IPS-18c (cell line): ENCODE measurements around the gene KIAA0825.
"Not testable (repeated sequence)": the region's sequence is repeated elsewhere in the genome, so short reads cannot be mapped to it uniquely, and the experiment has no call there.

Experiments
- H3K4me3 ChIP-seq: 2 replicates; pipeline ENCODE4 v1.7.0; 2013; ENCODE audit warnings: low read depth, mild to moderate bottlenecking, low read length, moderate library complexity; ENCODE audit not compliant: insufficient read depth
- H3K9me3 ChIP-seq: one replicate; pipeline ENCODE4 v1.6.1; 2013; ENCODE audit warnings: mild to moderate bottlenecking, low read length, moderate library complexity; ENCODE audit not compliant: control insufficient read depth, insufficient read depth

KIAA0825 gene

DNA sequence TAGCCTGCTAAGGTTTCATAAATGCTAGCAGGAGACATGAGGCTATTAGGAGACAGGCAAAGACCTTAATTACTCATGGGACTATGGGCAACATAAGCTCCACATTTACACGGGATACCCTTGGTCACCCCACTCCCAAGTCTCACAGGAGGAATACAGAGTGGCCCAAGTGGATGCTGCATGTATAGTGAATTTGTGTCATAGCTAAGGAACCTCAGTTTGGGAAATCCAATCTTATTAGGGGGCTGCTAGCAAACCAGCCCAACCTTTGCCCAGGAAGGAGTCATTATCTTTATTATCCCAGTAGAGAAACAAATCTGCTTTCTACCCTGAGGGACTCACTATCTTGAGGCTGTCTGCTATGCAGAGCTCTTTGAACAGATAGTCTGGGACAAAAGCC, 405.9 kb downstream of the KIAA0825 start:
- no peak overlapping the region for H3K4me3 ChIP-seq
- no peaks in the 10 kb centered on the region for H3K9me3 ChIP-seq

DNA sequence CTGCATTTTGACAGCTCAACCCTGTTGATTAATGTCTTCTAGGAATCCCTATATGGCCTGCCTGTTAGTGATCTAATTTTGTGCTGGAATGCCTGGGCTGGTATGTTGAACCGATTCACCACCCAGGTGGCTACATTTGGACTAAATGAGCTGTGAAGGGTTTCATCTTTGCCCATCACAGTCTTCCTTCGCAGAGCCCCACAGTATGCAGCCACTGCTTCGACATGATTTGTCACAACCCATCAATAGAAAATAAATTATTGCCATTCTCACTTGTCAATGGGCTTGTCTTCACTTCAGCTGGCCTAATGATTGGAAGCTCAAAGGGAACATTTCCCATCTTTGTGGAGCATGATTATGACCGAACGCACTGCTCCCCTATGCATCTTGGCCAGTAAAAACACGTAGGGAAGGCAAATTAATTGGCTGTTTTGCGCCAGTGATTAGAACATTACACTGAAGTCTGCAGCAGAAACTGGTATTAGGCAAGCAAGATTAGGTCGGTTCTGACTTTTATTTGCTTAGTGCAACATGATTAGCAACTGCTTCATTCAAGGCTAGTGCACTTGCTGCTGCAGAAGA, 408.5 kb downstream of the KIAA0825 start:
- Histone ChIP-seq H3K9me3 (no peaks in the 10 kb centered on the region), H3K4me3 (no peak overlapping the region)

DNA sequence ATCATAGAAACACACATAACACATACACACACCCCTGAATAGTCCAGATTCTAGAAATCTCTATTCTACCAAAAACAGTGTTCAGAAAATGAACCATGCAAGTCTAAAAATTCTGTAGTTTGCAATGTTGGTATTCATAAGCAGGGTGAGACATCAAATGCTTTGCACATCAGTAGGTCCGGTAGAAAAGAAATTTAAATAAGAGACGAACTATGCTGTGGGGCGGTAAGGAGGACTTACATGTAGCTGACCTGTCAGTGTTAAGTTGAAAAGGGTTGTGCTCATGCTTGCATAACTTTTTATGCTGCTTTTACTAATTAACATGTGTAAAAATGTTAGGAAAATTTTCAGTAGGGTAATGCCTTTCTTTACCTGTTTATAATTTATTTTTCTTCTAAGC, 409.1 kb downstream of the KIAA0825 start:
- Histone ChIP-seq H3K9me3 (no peaks in the 10 kb centered on the region), H3K4me3 (no peak overlapping the region)

GRCh38 chr5:94199566-94199965, 418.8 kb downstream of the KIAA0825 start:
- Histone ChIP-seq H3K4me3 (no peak overlapping the region), H3K9me3 (no peaks in the 10 kb centered on the region)

DNA sequence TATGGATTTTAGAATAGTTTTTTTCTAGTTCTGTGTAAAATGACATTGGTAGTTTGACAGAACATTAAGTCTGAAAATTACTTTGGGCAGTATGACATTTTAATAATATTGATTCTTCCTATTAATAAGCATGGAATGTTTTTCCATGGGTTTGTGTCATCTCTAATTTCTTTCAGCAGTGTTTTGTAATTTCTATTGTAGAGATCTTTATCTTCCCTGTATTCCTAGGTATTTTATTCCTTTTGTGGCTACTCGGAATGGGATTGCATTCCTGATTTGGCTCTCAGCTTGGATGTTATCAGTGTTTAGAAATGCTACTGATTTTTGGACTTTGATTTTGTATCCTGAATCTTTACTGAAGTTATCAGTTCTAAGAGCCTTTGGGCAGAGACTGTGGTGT, 420.4 kb downstream of the KIAA0825 start:
- H3K9me3 ChIP-seq, result no peaks in the 10 kb centered on the region
- H3K4me3 ChIP-seq, result no peak overlapping the region

DNA sequence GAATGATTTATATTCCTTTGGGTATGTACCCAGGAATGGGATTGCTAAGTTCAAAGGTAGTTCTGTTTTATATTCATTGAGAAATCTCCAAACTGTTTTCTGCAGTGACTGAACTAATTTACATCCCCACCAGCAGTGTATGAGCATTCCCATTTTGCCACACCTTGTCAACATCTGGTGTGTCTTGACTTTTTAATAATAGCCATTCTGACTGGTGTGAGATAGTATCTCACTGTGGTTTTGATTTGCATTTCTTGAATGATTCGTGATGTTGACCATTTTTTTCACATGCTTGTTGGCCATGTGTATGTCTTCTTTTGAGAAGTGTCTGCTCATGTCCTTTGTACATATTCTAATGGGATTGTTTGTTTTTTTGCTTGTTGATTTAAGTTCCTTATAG, 421.5 kb downstream of the KIAA0825 start:
- Histone ChIP-seq H3K4me3 (no peak overlapping the region), H3K9me3 (no peaks in the 10 kb centered on the region)

- H3K4me3 ChIP-seq, result no peak overlapping the region
- no peaks in the 10 kb centered on the region for H3K9me3 ChIP-seq
Observed at GRCh38 chr5:94192658-94193391, 425.6 kb downstream of the KIAA0825 start.

GRCh38 chr5:94191604-94192003, 426.8 kb downstream of the KIAA0825 start:
- no peak overlapping the region for H3K4me3 ChIP-seq
- no peaks in the 10 kb centered on the region for H3K9me3 ChIP-seq

DNA sequence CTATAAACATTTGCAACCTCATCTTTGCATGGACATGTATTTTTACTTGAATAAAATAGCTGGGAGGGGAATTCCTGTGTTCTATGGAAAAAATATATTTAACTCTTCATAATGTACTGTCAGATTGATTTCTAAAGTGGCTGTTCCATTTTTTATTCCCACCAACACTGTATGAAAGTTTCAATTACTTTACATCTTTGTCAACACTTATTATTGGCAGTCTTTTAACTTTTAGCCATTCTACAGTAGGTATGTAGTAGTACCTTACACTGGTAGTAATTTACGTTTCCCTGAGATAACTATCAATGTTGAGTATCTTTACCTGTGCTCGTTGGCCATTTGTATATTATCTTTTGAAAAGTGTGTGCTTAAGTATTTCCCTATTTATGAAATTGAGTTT, 429.7 kb downstream of the KIAA0825 start:
- no peak overlapping the region for H3K4me3 ChIP-seq
- no peaks in the 10 kb centered on the region for H3K9me3 ChIP-seq

DNA sequence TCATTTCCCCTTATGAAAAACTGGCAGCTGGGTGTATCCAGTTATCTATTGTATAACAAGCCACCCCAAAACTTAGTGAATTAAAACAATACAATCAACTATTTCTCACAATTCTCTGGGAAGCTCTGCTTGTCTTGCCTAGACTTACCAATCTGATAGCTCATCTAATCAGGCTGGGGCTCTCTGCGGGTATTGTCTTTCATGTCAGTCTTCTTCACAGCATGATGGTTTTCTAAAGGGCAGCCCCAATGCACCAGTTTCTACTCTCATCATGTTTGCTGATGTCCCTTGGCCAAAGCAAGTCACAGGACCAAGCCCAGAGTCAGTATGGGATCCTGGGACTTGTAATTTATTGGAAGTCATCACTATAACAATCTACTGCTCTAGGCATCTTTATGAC, 433.5 kb downstream of the KIAA0825 start:
- H3K4me3 ChIP-seq, result no peak overlapping the region

GRCh38 chr5:94181895-94182294, 436.5 kb downstream of the KIAA0825 start:
- no peak overlapping the region for H3K4me3 ChIP-seq

More for the DNA sequence above, 433.5 kb downstream of the KIAA0825 start:
- H3K9me3 ChIP-seq, result no peaks in the 10 kb centered on the region

GRCh38 chr5:94180761-94181160, 437.6 kb downstream of the KIAA0825 start:
- H3K4me3 ChIP-seq, result no peak overlapping the region

More at GRCh38 chr5:94181895-94182294, 436.5 kb downstream of the KIAA0825 start:
- no peaks in the 10 kb centered on the region for H3K9me3 ChIP-seq

DNA sequence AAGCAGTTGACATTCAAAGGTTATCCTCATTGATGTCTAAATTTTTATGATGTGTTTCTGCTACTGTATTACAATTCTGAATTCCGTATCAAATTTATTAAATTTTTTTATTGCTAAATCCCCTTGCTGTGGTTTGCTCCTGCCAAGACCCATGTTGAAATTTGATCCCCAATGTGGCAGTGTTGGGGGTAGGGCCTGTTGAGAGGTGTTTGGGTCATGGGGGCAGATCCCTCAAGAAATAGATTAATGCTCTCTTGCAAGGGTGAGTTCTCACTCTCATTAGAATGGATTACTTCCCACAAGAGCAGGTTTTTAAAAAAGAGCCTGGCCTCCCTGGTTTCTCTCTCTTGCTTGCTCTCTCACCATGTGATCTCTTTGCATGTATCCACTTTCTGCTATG, 442.5 kb downstream of the KIAA0825 start:
- H3K4me3 ChIP-seq, result no peak overlapping the region
- no peaks in the 10 kb centered on the region for H3K9me3 ChIP-seq

More at GRCh38 chr5:94180761-94181160, 437.6 kb downstream of the KIAA0825 start:
- H3K9me3 ChIP-seq, result no peaks in the 10 kb centered on the region

GRCh38 chr5:94174748-94175411, 443.5 kb downstream of the KIAA0825 start:
- Histone ChIP-seq H3K4me3 (no peak overlapping the region), H3K9me3 (no peaks in the 10 kb centered on the region)

DNA sequence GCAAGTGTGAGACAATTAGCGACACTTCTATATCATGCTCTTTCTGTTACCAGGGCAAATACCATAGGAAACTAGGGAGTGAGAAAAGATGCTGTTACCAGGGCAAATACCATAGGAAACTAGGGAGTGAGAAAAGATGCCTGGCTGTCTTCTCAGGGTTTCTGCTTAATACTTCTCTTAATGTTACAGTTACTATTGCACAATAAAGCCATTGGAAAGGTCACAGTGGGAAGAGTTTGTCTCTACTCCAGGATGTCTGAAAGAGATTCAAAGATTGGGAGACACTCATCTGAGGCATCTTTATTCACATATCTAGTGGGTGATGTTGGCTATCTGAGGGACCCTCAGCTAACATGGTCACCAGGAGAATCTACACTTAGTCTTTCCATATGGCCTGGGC, 445.3 kb downstream of the KIAA0825 start:
- no peaks in the 10 kb centered on the region for H3K9me3 ChIP-seq
- no peak overlapping the region for H3K4me3 ChIP-seq

DNA sequence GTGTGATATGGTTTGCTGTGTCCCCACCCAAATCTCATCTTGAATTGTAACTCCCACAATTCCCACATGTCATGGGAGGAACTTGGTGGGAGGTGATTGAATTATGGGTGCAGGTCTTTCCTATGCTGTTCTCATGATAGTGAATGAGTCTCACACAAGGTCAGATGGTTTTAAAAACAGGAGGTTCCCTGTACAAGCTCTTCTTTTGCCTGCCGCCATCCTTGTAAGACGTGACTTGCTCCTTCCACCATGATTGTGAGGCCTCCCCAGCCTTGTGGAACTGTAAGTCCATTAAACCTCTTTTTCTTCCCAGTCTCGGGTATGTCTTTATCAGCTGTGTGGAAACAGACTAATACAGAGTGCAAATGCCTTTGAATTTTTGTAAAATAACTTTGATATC, 447.3 kb downstream of the KIAA0825 start:
- H3K4me3 ChIP-seq, H3K9me3 ChIP-seq: not testable (repeated sequence)

- H3K9me3 ChIP-seq, H3K4me3 ChIP-seq: not testable (repeated sequence)
Observed at GRCh38 chr5:94170158-94170557, 448.2 kb downstream of the KIAA0825 start.

DNA sequence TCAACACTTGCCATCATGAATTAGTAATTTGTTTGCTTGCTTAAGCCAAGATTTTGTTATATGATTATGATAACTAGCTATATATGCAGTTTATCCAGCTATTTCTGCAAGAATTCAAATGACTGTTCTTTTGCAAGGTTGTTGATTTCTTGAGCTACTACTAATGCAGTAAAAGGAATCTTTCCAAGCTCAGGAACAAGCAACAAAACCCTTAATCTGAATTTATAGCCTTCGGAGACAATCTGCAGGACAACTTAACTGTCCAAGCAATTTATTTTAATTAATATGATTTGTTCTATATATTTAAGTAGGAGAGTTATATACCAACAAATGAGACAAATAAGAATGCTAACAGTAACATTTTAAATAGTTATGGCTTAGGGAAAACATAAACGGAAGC, 450.3 kb downstream of the KIAA0825 start:
- H3K4me3 ChIP-seq, result no peak overlapping the region
- no peaks in the 10 kb centered on the region for H3K9me3 ChIP-seq
